KBM-7 (cell line): Measurements from ENCODE around the gene C2orf15.
"Not testable (repeated sequence)": the region's sequence is repeated elsewhere in the genome, so short reads cannot be mapped to it uniquely, and the experiment has no call there.

Experiments used
- DNase-seq: peaks from one replicate; pipeline ENCODE4 v3.0.0-alpha.2; 2015
- in situ Hi-C: fragments of 300-500 bp; cut with MboI; formaldehyde crosslinking; loops from 2 replicates; pipeline ENCODE4 v1.14.3; 2020; ENCODE audit warnings: low sequenced_read_pairs, low pct_unique_long_range_greater_than_20kb, mixed read lengths

Gene C2orf15

GRCh38 chr2:99141110-99142108 is at the start of gene C2orf15:
C2orf15 (plus strand) TSS chr2:99141707; CDS start chr2:99150559, 8,852 bp downstream.
- in situ Hi-C loops, result no loop called here
- peak; percentile 94 for DNase-seq

- in situ Hi-C loops, result no loop called here
- DNase-seq, result no peak
These were observed 44.8 kb upstream of the C2orf15 start for GRCh38 chr2:99096728-99097127.

- DNase-seq, result peak; percentile 15
These were observed 39.8 kb upstream of the C2orf15 start for GRCh38 chr2:99101697-99102096.

GRCh38 chr2:99104006-99104405 is 37.5 kb upstream of the C2orf15 start:
- in situ Hi-C loops, result no loop called here
- DNase-seq, result no peak

More at GRCh38 chr2:99101697-99102096, 39.8 kb upstream of the C2orf15 start:
- in situ Hi-C loops, result no loop called here

- in situ Hi-C loops, result no loop called here
- DNase-seq, result peak; percentile 16
These were observed 34.6 kb upstream of the C2orf15 start for GRCh38 chr2:99106913-99107312.

GRCh38 chr2:99111236-99111635 is 30.3 kb upstream of the C2orf15 start:
- DNase-seq, result no peak
- in situ Hi-C loops, result no loop called here

- DNase-seq, result no peak
- in situ Hi-C loops, result no loop called here
These were observed 29.6 kb upstream of the C2orf15 start for GRCh38 chr2:99111945-99112344.

GRCh38 chr2:99112617-99113016 is 28.9 kb upstream of the C2orf15 start:
- in situ Hi-C loops, result no loop called here
- DNase-seq, result no peak

- no peak for DNase-seq
- in situ Hi-C loops, result no loop called here
These were observed 13.5 kb upstream of the C2orf15 start for GRCh38 chr2:99127981-99128380.

- in situ Hi-C loops, DNase-seq: not testable (repeated sequence)
These were observed 6.4 kb upstream of the C2orf15 start for GRCh38 chr2:99135044-99135556.

GRCh38 chr2:99139003-99139402 is 2.5 kb upstream of the C2orf15 start:
- no peak for DNase-seq
- in situ Hi-C loops, result no loop called here

- DNase-seq, result no peak
These were observed 1.2 kb upstream of the C2orf15 start for GRCh38 chr2:99140056-99140859.

GRCh38 chr2:99140860-99141109 is 722 bp upstream of the C2orf15 start:
- DNase-seq, result no peak
- in situ Hi-C loops, result no loop called here

More at GRCh38 chr2:99140056-99140859, 1.2 kb upstream of the C2orf15 start:
- in situ Hi-C loops, result no loop called here

GRCh38 chr2:99150706-99151105 is 9.2 kb downstream of the C2orf15 start:
- no peak for DNase-seq
- in situ Hi-C loops, result no loop called here

GRCh38 chr2:99152199-99152895 is 10.8 kb downstream of the C2orf15 start:
- no peak for DNase-seq
- in situ Hi-C loops, result no loop called here

- no peak for DNase-seq
- in situ Hi-C loops, result no loop called here
These were observed 12.6 kb downstream of the C2orf15 start for GRCh38 chr2:99153921-99154604.

GRCh38 chr2:99154643-99155536 is 13.4 kb downstream of the C2orf15 start, which contains the start of the genes LIPT1 and TSGA10:
LIPT1 (plus strand) TSS chr2:99154967; CDS start chr2:99161958, 6,991 bp downstream.
TSGA10 (minus strand) TSS chr2:99154942; CDS start chr2:99109439, 45,503 bp downstream.
- in situ Hi-C loops, result no loop called here
- DNase-seq, result peak; percentile 92

- in situ Hi-C loops, result no loop called here
- DNase-seq, result peak; percentile 18
These were observed 15.4 kb downstream of the C2orf15 start for GRCh38 chr2:99156891-99157290.
